Liver (tissue), 3 donors: ENCODE data around the gene CCBE1.

Experiments used
- ATF3 ChIP-seq: IDR thresholded peaks from 2 replicates; pipeline ENCODE4 v1.6.1; 2016; ENCODE audit warnings: antibody characterized with exemption
- CTCF ChIP-seq: fragments of 150-350 bp; IDR thresholded peaks from 2 replicates; pipeline ENCODE4 v1.5.1; 2017; ENCODE audit warnings: improper control_type of control experiment, low read depth, low read length; ENCODE audit not compliant: missing input control
- FOXA1 ChIP-seq: IDR thresholded peaks from 2 replicates; pipeline ENCODE4 v1.6.1; 2016; ENCODE audit warnings: antibody characterized with exemption
- HNF4A ChIP-seq, 2 donors: conservative IDR thresholded peaks; 2 replicates each; pipeline ENCODE4 v1.6.1; 2016; ENCODE audit warnings: antibody characterized with exemption in 2 of 2, mild to moderate bottlenecking in 2 of 2
- JUND ChIP-seq, 2 donors: IDR thresholded peaks; 2 replicates each; pipeline ENCODE4 v1.6.1; 2016; ENCODE audit warnings: antibody characterized with exemption in 2 of 2
- MAX ChIP-seq: IDR thresholded peaks from 2 replicates; pipeline ENCODE4 v1.6.1; 2016; ENCODE audit warnings: antibody characterized with exemption
- REST ChIP-seq: IDR thresholded peaks from 2 replicates; pipeline ENCODE4 v1.6.1; 2016; ENCODE audit warnings: antibody characterized with exemption, mild to moderate bottlenecking
- SP1 ChIP-seq: IDR thresholded peaks from 2 replicates; pipeline ENCODE4 v1.6.1; 2018; ENCODE audit warnings: antibody characterized with exemption, mild to moderate bottlenecking
- YY1 ChIP-seq: IDR thresholded peaks from 2 replicates; pipeline ENCODE4 v1.6.1; 2016; ENCODE audit warnings: antibody characterized with exemption, mild to moderate bottlenecking
- donor health status: healthy.
- donor health status: healthy.

GRCh38 chr18:59459369-59460071, 237.7 kb downstream of the CCBE1 start:
- no peak for TF ChIP-seq YY1
- TF ChIP-seq FOXA1 = no peak
- no peak for TF ChIP-seq MAX
- TF ChIP-seq CTCF = peak; percentile 61
- TF ChIP-seq HNF4A (conservative IDR thresholded peaks at IDR 0.05) = no peak
- no peak for TF ChIP-seq ATF3
- TF ChIP-seq REST = peak; percentile 19
- TF ChIP-seq SP1 = no peak
- no peak for TF ChIP-seq JUND (IDR thresholded peaks at IDR 0.05)
